Common myeloid progenitor, CD34-positive (primary cell): ENCODE data around the gene ZFP91.

ENCODE experiments used
- CTCF ChIA-PET: fragments of 350-600 bp; sonication (Branson Sonifier 250); formaldehyde crosslinking; loops from one replicate; lab custom pipeline; 2021; ENCODE audit warnings: antibody characterized with exemption; lab: Charles Lee
- POLR2A ChIA-PET: fragments of 350-600 bp; sonication (Branson Sonifier 250); formaldehyde crosslinking; loops from one replicate; lab custom pipeline; 2021; ENCODE audit warnings: antibody characterized with exemption; lab: Charles Lee
- DNase-seq, 3 donors: peaks; one replicate each; pipeline versions ENCODE4 v3.0.0 to v3.0.0-alpha.2; 2013
- H3K27ac ChIP-seq, 2 experiments: 1 replicate in 1 of 2; 2 replicates in 1 of 2; pipeline ENCODE4 v1.7.0; 2013; ENCODE audit warnings: inconsistent platforms in 2 of 2, low read length in 2 of 2, mild to moderate bottlenecking in 2 of 2, low read depth in 1 of 2, moderate library complexity in 1 of 2; ENCODE audit not compliant: severe bottlenecking in 2 of 2, insufficient read depth in 1 of 2, poor library complexity in 1 of 2
- H3K27me3 ChIP-seq, 5 experiments: replicated peaks in 2 of 5; 1 replicate in 3 of 5; 2 replicates in 2 of 5; pipeline versions ENCODE4 v1.6.1 to v1.7.0; 2013; ENCODE audit warnings: low read length in 4 of 5, mild to moderate bottlenecking in 2 of 5, moderate library complexity in 2 of 5, inconsistent platforms in 1 of 5; ENCODE audit not compliant: insufficient read depth in 5 of 5, control insufficient read depth in 4 of 5
- H3K36me3 ChIP-seq, 4 experiments: 1 replicate in 2 of 4; 2 replicates in 2 of 4; pipeline versions ENCODE4 v1.6.1 to v1.7.0; 2013; ENCODE audit warnings: low read length in 3 of 4, control low read depth in 1 of 4, mild to moderate bottlenecking in 1 of 4; ENCODE audit not compliant: control insufficient read depth in 4 of 4, insufficient read depth in 4 of 4
- H3K4me1 ChIP-seq, 4 experiments: 1 replicate in 3 of 4; 2 replicates in 1 of 4; pipeline versions ENCODE4 v1.6.1 to v1.7.1; 2013; ENCODE audit warnings: low read length in 3 of 4, mild to moderate bottlenecking in 3 of 4, control low read depth in 1 of 4, inconsistent platforms in 1 of 4, moderate library complexity in 1 of 4; ENCODE audit not compliant: control insufficient read depth in 4 of 4, insufficient read depth in 4 of 4; ENCODE audit errors: control extremely low read depth in 1 of 4
- H3K4me3 ChIP-seq, 7 experiments: 1 replicate in 4 of 7; 2 replicates in 3 of 7; pipeline versions ENCODE4 v1.5.1 to v1.7.0; 2013; ENCODE audit warnings: mild to moderate bottlenecking in 7 of 7, low read length in 6 of 7, moderate library complexity in 6 of 7, inconsistent platforms in 2 of 7, low read depth in 2 of 7, control low read depth in 1 of 7; ENCODE audit not compliant: insufficient read depth in 4 of 7, control insufficient read depth in 1 of 7; ENCODE audit errors: extremely low read depth in 1 of 7
- H3K9me3 ChIP-seq, 5 experiments: 1 replicate in 4 of 5; 2 replicates in 1 of 5; pipeline versions ENCODE4 v1.6.1 to v1.7.1; 2013; ENCODE audit warnings: low read length in 4 of 5, mild to moderate bottlenecking in 2 of 5, inconsistent platforms in 1 of 5, low read depth in 1 of 5, moderate library complexity in 1 of 5; ENCODE audit not compliant: control insufficient read depth in 4 of 5, insufficient read depth in 2 of 5; ENCODE audit errors: control extremely low read depth in 1 of 5
- WGBS: methylation state at CpG from one replicate; pipeline ENCODE4 v1.1.5; 2013; ENCODE audit not compliant: insufficient coverage; 5-methylcytosine and 5-hydroxymethylcytosine counted together

The ZFP91 gene

GRCh38 chr11:58622344-58622743 is 43.5 kb downstream of the ZFP91 start, which contains the start of gene CNTF:
Gene CNTF (plus strand): TSS chr11:58622665. CDS start chr11:58622753, 88 bp downstream.
- Histone ChIP-seq H3K4me1 (peaks cover 0 to 2% (median 0%) of the 10 kb centered on the region in 4 experiments), H3K27me3 (no peaks in the 10 kb centered on the region), H3K36me3 (peaks cover 23 to 85% (median 54%) of the 10 kb centered on the region in 4 experiments)

GRCh38 chr11:58625086-58625485 is 46.2 kb downstream of the ZFP91 start:
- no peak for DNase-seq
- ChIA-PET CTCF (interaction anchor here (1.7 kb wide), 1 partner anchor 57 kb away, joined by 4 read pairs; no protein-coding TSS in a partner anchor), POLR2A (no interaction called here)
- Histone ChIP-seq H3K27me3 (no peaks in the 10 kb centered on the region), H3K4me1 (peaks cover 0 to 7% (median 1%) of the 10 kb centered on the region in 4 experiments), H3K36me3 (peaks cover 17 to 62% (median 32%) of the 10 kb centered on the region in 4 experiments), H3K9me3 (no peaks in the 10 kb centered on the region), H3K27ac (no peak overlapping the region), H3K4me3 (no peak overlapping the region)
- 97% methylated on average over 4 of the region's 4 CpGs for WGBS

More at GRCh38 chr11:58622344-58622743, 43.5 kb downstream of the ZFP91 start, which contains the start of gene CNTF:
- H3K4me3 ChIP-seq, result no peak within 1 kb of the TSS
- 88% methylated on average over 1 of the region's 2 CpGs for WGBS
- peak in 2 of 3 donors; percentile 17 to 34 for DNase-seq
- POLR2A ChIA-PET, result no interaction called here
- H3K9me3 ChIP-seq, result no peaks in the 10 kb centered on the region
- CTCF ChIA-PET, result interaction anchor here (1.1 to 1.8 kb wide), 4 partner anchors 7 to 54 kb away, joined by 3 to 5 read pairs (median 5); no protein-coding TSS in a partner anchor
- no peak within 1 kb of the TSS for H3K27ac ChIP-seq

GRCh38 chr11:58625826-58626460 is 47.1 kb downstream of the ZFP91 start:
- H3K36me3 ChIP-seq, result peaks cover 14 to 53% (median 29%) of the 10 kb centered on the region in 4 experiments
- 90% methylated on average over 1 of the region's 4 CpGs for WGBS

GRCh38 chr11:58626934-58627483 is 48.1 kb downstream of the ZFP91 start:
- Histone ChIP-seq H3K36me3 (peaks cover 12 to 47% (median 27%) of the 10 kb centered on the region in 4 experiments), H3K4me1 (peaks cover 0 to 7% (median 1%) of the 10 kb centered on the region in 4 experiments), H3K9me3 (no peaks in the 10 kb centered on the region), H3K4me3 (no peak overlapping the region), H3K27me3 (no peaks in the 10 kb centered on the region), H3K27ac (no peak overlapping the region)
- CTCF ChIA-PET, result interaction anchor here (0.9 to 5.0 kb wide), 6 partner anchors 12 to 161 kb away, joined by 4 to 45 read pairs (median 18); partner anchors contain the start of gene LPXN
- POLR2A ChIA-PET, result no interaction called here
- no peak for DNase-seq
- WGBS, result 89% methylated on average over 4 of the region's 4 CpGs

More at GRCh38 chr11:58625826-58626460, 47.1 kb downstream of the ZFP91 start:
- no peak for DNase-seq
- CTCF ChIA-PET, result interaction anchor here (0.9 to 4.3 kb wide), 5 partner anchors 13 to 162 kb away, joined by 3 to 38 read pairs (median 5); partner anchors contain the start of gene LPXN
- Histone ChIP-seq H3K9me3 (no peaks in the 10 kb centered on the region), H3K4me3 (no peak overlapping the region), H3K27ac (no peak overlapping the region), H3K4me1 (peaks cover 0 to 7% (median 1%) of the 10 kb centered on the region in 4 experiments), H3K27me3 (no peaks in the 10 kb centered on the region)
- POLR2A ChIA-PET, result interaction anchor here (0.5 kb wide), 1 partner anchor 21 kb away, joined by 4 read pairs; no protein-coding TSS in a partner anchor

GRCh38 chr11:58628446-58628845 is 49.6 kb downstream of the ZFP91 start:
- no peak for DNase-seq
- no peak overlapping the region for H3K4me3 ChIP-seq
- H3K4me1 ChIP-seq, result peaks cover 0 to 7% (median 1%) of the 10 kb centered on the region in 4 experiments
- H3K36me3 ChIP-seq, result peaks cover 5 to 34% (median 14%) of the 10 kb centered on the region in 4 experiments
- H3K27me3 ChIP-seq, result no peaks in the 10 kb centered on the region
- WGBS, result 100% methylated on average over 1 of the region's 3 CpGs
- ChIA-PET CTCF (interaction anchor here (0.9 to 5.0 kb wide), 11 partner anchors 10 to 272 kb away, joined by 3 to 45 read pairs (median 11); partner anchors contain the start of gene LPXN), POLR2A (interaction anchor here (0.7 kb wide), 1 partner anchor 176 kb away, joined by 4 read pairs; no protein-coding TSS in a partner anchor)
- no peak overlapping the region for H3K27ac ChIP-seq
- H3K9me3 ChIP-seq, result no peaks in the 10 kb centered on the region

- no peak overlapping the region for H3K4me3 ChIP-seq
- H3K36me3 ChIP-seq, result peaks cover 0 to 20% (median 7%) of the 10 kb centered on the region in 4 experiments
- H3K9me3 ChIP-seq, result no peaks in the 10 kb centered on the region
- ChIA-PET POLR2A (interaction anchor here (1.8 kb wide), 1 partner anchor 52 kb away, joined by 7 read pairs; the partner anchor contains the start of gene ZFP91), CTCF (interaction anchor here (0.7 to 5.0 kb wide), 25 partner anchors 8 to 506 kb away, joined by 3 to 45 read pairs (median 5); partner anchors contain the start of gene LPXN)
- H3K27me3 ChIP-seq, result no peaks in the 10 kb centered on the region
- H3K4me1 ChIP-seq, result peaks cover 0 to 7% (median 1%) of the 10 kb centered on the region in 4 experiments
- no peak overlapping the region for H3K27ac ChIP-seq
- 31% methylated on average over 2 of the region's 2 CpGs for WGBS
- DNase-seq, result peak; percentile 65 to 82 (median 82)
Measured at GRCh38 chr11:58629857-58630256, 51.0 kb downstream of the ZFP91 start.
